Suprapubic skin (tissue), 4 donors: ENCODE results near the gene P2RX4. TPM values are rescaled to one million over a fixed set of nuclear protein-coding genes. Genes with fewer than 3 reads are reported as not detected.

ENCODE experiments used
- DNase-seq, 2 donors: peaks; one replicate each; pipeline ENCODE4 v3.0.0-alpha.2; 2019; ENCODE audit warnings: low spot score in 2 of 2
- H3K27ac ChIP-seq: fragments of 200-600 bp; sonication (generic); one replicate; pipeline ENCODE4 v1.5.1; 2019
- H3K27me3 ChIP-seq: fragments of 200-600 bp; sonication (generic); one replicate; pipeline ENCODE4 v1.5.1; 2019
- H3K36me3 ChIP-seq: fragments of 200-600 bp; sonication (generic); one replicate; pipeline ENCODE4 v1.5.1; 2019
- H3K4me1 ChIP-seq: fragments of 200-600 bp; sonication (generic); one replicate; pipeline ENCODE4 v1.5.1; 2019
- H3K4me3 ChIP-seq: fragments of 200-600 bp; sonication (generic); one replicate; pipeline ENCODE4 v1.5.1; 2019; ENCODE audit warnings: mild to moderate bottlenecking
- H3K9me3 ChIP-seq: fragments of 200-600 bp; sonication (generic); one replicate; pipeline ENCODE4 v1.5.1; 2019
- CTCF ChIP-seq, 2 donors: fragments of 200-600 bp in 1 of 2; fragments of 450-650 bp in 1 of 2; sonication (generic) in 1 of 2; IDR thresholded peaks; one replicate each; pipeline ENCODE4 v1.5.1; 2016 to 2019; ENCODE audit warnings: antibody characterized with exemption in 2 of 2, mild to moderate bottlenecking in 1 of 2, moderate library complexity in 1 of 2
- EP300 ChIP-seq: sonication (generic); formaldehyde crosslinking; IDR thresholded peaks from one replicate; pipeline ENCODE4 v1.6.1; 2017; ENCODE audit warnings: antibody characterized with exemption
- POLR2A ChIP-seq, 2 donors: fragments of 450-650 bp; IDR thresholded peaks; one replicate each; pipeline ENCODE4 v1.6.1; 2017; ENCODE audit warnings: antibody characterized with exemption in 2 of 2, mild to moderate bottlenecking in 2 of 2, moderate library complexity in 2 of 2
- POLR2AphosphoS5 ChIP-seq, 3 donors: sonication (generic); formaldehyde crosslinking; IDR thresholded peaks; one replicate each; pipeline ENCODE4 v1.6.1; 2017; ENCODE audit warnings: antibody characterized with exemption in 3 of 3
- WGBS: methylation state at CpG from one replicate; pipeline ENCODE4 v1.1.5; 2018; 5-methylcytosine and 5-hydroxymethylcytosine counted together
- total RNA-seq, 4 donors: library from RNA; depleted of rRNA; stranded (reverse); fragments of >200 nt; gene quantifications; one replicate each; pipeline ENCODE4 v1.1.0, GENCODE V29; 2016

The P2RX4 gene
- total RNA-seq, 4 donors from 2014 or later = 7.9 to 22.4 (median 15.4) TPM

GRCh38 chr12:121260091-121260490 lies 50.2 kb downstream of the P2RX4 start:
- DNase-seq = no peak
- Histone ChIP-seq H3K36me3 (peaks cover 85% of the 10 kb centered on the region), H3K27me3 (no peaks in the 10 kb centered on the region), H3K4me1 (no peaks in the 10 kb centered on the region), H3K9me3 (no peaks in the 10 kb centered on the region), H3K4me3 (no peak overlapping the region), H3K27ac (no peak overlapping the region)
- WGBS = 88% methylated on average over 7 of the region's 7 CpGs
- TF ChIP-seq POLR2AphosphoS5 (IDR thresholded peaks at IDR 0.05) (no peak), EP300 (no peak), CTCF (IDR thresholded peaks at IDR 0.05) (no peak), POLR2A (IDR thresholded peaks at IDR 0.05) (no peak)

- Histone ChIP-seq H3K4me1 (no peaks in the 10 kb centered on the region), H3K4me3 (no peak overlapping the region), H3K36me3 (peaks cover 87% of the 10 kb centered on the region), H3K27me3 (no peaks in the 10 kb centered on the region), H3K27ac (no peak overlapping the region), H3K9me3 (no peaks in the 10 kb centered on the region)
- TF ChIP-seq POLR2AphosphoS5 (IDR thresholded peaks at IDR 0.05) (no peak), EP300 (no peak), CTCF (IDR thresholded peaks at IDR 0.05) (no peak), POLR2A (IDR thresholded peaks at IDR 0.05) (no peak)
- 94% methylated on average over 5 of the region's 6 CpGs for WGBS
- DNase-seq = no peak
Measured at GRCh38 chr12:121261398-121261797, 51.5 kb downstream of the P2RX4 start.

GRCh38 chr12:121263206-121263935 lies 53.4 kb downstream of the P2RX4 start:
- Histone ChIP-seq H3K27me3 (no peaks in the 10 kb centered on the region), H3K4me3 (no peak overlapping the region), H3K36me3 (peaks cover 87% of the 10 kb centered on the region), H3K27ac (no peak overlapping the region), H3K4me1 (no peaks in the 10 kb centered on the region), H3K9me3 (no peaks in the 10 kb centered on the region)
- TF ChIP-seq POLR2A (IDR thresholded peaks at IDR 0.05) (no peak), EP300 (no peak), CTCF (IDR thresholded peaks at IDR 0.05) (no peak), POLR2AphosphoS5 (IDR thresholded peaks at IDR 0.05) (no peak)
- WGBS = 91% methylated on average over 10 of the region's 10 CpGs
- no peak for DNase-seq

GRCh38 chr12:121264135-121264534 lies 54.2 kb downstream of the P2RX4 start:
- H3K27ac ChIP-seq = no peak overlapping the region
- TF ChIP-seq POLR2A (IDR thresholded peaks at IDR 0.05) (no peak), EP300 (no peak), CTCF (IDR thresholded peaks at IDR 0.05) (no peak), POLR2AphosphoS5 (IDR thresholded peaks at IDR 0.05) (no peak)
- WGBS = 91% methylated on average over 8 of the region's 8 CpGs
- DNase-seq = no peak
- no peaks in the 10 kb centered on the region for H3K27me3 ChIP-seq
- H3K9me3 ChIP-seq = no peaks in the 10 kb centered on the region
- H3K36me3 ChIP-seq = peaks cover 89% of the 10 kb centered on the region
- H3K4me3 ChIP-seq = no peak overlapping the region
- H3K4me1 ChIP-seq = no peaks in the 10 kb centered on the region

GRCh38 chr12:121264951-121265515 lies 55.1 kb downstream of the P2RX4 start:
- Histone ChIP-seq H3K27me3 (no peaks in the 10 kb centered on the region), H3K27ac (no peak overlapping the region), H3K4me1 (no peaks in the 10 kb centered on the region), H3K9me3 (no peaks in the 10 kb centered on the region), H3K4me3 (no peak overlapping the region), H3K36me3 (peaks cover 90% of the 10 kb centered on the region)
- 87% methylated on average over 10 of the region's 10 CpGs for WGBS
- no peak for DNase-seq
- TF ChIP-seq CTCF (IDR thresholded peaks at IDR 0.05) (no peak), EP300 (no peak), POLR2A (IDR thresholded peaks at IDR 0.05) (no peak), POLR2AphosphoS5 (IDR thresholded peaks at IDR 0.05) (no peak)
